ENCODE measurements around the gene ZNF653.

Gene ZNF653

DNA sequence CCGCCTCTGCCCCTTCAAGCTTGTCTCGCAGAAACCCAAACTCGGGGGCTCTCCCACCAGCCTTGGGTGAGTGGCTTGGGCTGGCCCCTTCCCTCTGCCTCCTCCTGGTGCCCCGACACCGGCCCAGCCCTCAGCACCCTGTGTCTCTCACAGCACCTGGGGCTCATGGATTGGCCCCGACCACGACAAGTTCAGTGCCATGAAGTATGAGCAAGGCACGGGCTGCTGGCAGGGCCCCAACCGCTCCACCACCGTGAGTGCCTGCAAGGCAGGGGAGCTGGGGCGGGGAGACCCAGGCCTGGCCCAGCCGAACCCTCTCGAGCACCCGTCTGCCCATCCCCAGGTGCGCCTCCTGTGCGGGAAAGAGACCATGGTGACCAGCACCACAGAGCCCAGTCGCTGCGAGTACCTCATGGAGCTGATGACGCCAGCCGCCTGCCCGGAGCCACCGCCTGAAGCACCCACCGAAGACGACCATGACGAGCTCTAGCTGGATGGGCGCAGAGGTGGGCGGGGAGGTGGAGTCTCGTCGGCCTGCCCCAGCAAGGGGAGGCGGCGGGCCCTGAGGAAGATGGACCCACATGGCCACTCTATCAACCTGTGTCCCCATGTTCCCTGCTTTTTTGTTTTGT is 56.6 kb downstream of the ZNF653 start:
- TF ChIP-seq, protein P1, sequence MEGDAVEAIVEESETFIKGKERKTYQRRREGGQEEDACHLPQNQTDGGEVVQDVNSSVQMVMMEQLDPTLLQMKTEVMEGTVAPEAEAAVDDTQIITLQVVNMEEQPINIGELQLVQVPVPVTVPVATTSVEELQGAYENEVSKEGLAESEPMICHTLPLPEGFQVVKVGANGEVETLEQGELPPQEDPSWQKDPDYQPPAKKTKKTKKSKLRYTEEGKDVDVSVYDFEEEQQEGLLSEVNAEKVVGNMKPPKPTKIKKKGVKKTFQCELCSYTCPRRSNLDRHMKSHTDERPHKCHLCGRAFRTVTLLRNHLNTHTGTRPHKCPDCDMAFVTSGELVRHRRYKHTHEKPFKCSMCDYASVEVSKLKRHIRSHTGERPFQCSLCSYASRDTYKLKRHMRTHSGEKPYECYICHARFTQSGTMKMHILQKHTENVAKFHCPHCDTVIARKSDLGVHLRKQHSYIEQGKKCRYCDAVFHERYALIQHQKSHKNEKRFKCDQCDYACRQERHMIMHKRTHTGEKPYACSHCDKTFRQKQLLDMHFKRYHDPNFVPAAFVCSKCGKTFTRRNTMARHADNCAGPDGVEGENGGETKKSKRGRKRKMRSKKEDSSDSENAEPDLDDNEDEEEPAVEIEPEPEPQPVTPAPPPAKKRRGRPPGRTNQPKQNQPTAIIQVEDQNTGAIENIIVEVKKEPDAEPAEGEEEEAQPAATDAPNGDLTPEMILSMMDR (IDR thresholded peaks at IDR 0.05; ENCODE audit: control insufficient read depth, insufficient read depth, low read depth, low read length, missing control alignments) = no peak
- H3K4me3 ChIP-seq (ENCODE audit: control insufficient read depth, low read depth, low read length) = no peak overlapping the region
- no peak for DNase-seq (ENCODE audit: low read depth)

DNA sequence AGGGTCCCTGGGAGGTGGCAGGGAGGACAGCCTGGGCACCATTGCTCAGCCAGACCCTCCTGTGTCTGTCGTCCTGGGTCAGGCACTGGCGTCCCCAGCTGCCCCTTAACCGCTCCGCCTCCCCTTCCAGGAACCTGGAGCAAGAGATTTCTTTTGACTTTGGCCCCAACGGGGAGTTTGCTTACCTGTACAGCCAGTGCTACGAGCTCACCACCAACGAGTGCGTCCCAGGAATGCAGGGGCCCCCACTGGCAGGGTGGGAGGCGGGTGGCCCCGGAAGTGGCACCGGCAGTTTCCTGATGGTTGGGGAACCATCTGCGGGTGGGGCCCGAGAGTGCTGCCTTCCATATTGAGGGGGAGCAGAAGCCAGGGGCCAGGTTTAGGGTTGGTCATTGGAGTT is 57.2 kb downstream of the ZNF653 start:
- DNase-seq (ENCODE audit: low read depth) = no peak
- H3K4me3 ChIP-seq (ENCODE audit: control insufficient read depth, low read depth, low read length) = no peak overlapping the region
- TF ChIP-seq, protein P1 (IDR thresholded peaks at IDR 0.05; ENCODE audit: control insufficient read depth, insufficient read depth, low read depth, low read length, missing control alignments) = no peak

DNA sequence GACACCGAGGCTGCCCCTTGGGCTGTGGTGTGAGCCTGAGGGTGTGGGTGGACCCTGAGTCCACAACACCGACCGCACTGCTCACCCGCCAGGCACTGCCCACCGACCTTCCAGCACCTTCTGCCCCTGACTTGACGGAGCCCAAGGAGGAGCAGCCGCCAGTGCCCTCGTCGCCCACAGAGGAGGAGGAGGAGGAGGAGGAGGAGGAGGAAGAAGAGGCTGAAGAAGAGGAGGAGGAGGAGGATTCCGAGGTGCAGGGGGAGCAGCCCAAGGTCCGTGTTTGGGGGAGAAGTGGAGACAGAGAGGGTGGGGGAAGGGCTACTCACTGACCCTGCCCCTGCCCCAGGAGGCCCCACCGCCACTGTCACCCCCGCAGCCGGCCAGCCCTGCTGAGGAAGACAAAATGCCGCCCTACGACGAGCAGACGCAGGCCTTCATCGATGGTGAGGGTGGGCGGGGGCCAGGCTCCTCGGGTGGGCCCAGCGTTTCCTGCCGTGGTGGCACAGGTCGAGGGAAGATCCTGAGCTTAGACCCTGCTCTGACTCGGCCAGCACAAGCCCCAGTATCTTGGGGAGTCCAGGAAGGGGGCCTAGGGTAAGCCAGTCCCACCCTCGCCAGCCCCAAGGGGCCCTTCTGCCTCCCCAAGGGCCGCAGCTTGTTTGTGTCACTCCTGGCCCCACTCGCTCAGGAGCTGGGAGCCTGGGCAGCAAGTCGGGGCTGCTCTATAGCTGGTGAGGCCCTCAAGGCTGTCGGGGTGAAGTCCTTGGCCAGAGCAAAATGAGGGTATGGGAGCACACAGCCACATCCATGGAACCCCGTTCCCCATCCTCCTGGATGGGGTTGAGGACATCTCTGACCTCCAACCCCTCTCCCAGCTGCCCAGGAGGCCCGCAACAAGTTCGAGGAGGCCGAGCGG is 58.0 kb downstream of the ZNF653 start:
- TF ChIP-seq, protein P1 (IDR thresholded peaks at IDR 0.05; ENCODE audit: control insufficient read depth, insufficient read depth, low read depth, low read length, missing control alignments) = no peak
- no peak for DNase-seq (ENCODE audit: low read depth)

DNA sequence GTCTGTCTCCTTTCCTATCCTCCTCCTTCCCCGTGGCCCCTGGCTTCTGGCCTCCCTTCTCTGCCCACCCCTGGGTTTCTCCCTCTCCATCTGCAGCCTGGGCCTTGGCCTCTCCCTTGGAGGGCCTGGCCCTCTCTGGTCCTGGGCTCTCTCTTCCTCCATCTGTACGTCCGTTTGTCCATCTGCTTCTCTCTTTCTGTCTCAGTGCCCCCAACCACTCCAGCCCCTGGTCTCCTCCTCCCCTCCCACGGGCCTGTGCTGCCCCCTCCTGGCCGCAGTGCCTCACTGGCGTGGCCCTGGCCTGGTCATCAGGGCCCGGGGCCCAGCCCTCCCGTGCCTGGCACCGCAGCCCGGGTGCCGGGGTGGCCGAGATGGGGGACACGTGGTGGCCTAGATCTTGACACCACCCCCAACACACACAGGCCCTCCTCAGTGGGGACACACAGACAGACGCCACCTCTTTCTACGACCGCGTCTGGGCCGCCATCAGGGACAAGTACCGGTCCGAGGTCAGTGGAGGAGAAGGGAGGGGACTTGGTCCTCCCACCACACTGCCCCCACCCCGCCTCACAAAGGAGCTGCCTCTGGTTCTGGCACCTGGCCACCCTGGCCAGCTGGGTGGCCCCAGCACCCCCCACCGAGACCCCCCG is 58.9 kb downstream of the ZNF653 start:
- TF ChIP-seq, protein P1 (IDR thresholded peaks at IDR 0.05; ENCODE audit: control insufficient read depth, insufficient read depth, low read depth, low read length, missing control alignments) = peak; percentile 75
- H3K4me3 ChIP-seq (ENCODE audit: control insufficient read depth, low read depth, low read length) = no peak overlapping the region
- no peak for DNase-seq (ENCODE audit: low read depth)

More for the DNA sequence above, 58.0 kb downstream of the ZNF653 start:
- H3K4me3 ChIP-seq (ENCODE audit: control insufficient read depth, low read depth, low read length) = no peak overlapping the region

DNA sequence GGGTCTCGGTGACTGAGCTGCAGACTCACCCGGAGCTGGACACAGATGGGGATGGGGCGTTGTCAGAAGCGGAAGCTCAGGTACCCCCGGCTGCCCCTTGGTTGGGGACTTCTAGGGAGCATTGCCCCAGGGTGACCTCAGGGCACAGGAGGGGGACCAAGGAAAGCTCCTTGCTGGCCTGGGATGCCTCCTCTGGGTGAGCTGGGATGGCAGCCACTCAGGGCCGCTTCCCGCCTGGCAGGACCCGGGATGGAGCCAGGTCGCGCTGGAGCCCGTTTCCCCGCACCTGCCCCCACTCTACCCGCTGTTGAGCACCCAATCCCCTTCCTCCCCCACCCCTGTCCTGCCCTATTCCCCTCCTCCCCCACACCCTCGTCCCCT is 59.4 kb downstream of the ZNF653 start:
- TF ChIP-seq, protein P1 (IDR thresholded peaks at IDR 0.05; ENCODE audit: control insufficient read depth, insufficient read depth, low read depth, low read length, missing control alignments) = no peak
- no peak overlapping the region for H3K4me3 ChIP-seq (ENCODE audit: control insufficient read depth, low read depth, low read length)
- no peak for DNase-seq (ENCODE audit: low read depth)

DNA sequence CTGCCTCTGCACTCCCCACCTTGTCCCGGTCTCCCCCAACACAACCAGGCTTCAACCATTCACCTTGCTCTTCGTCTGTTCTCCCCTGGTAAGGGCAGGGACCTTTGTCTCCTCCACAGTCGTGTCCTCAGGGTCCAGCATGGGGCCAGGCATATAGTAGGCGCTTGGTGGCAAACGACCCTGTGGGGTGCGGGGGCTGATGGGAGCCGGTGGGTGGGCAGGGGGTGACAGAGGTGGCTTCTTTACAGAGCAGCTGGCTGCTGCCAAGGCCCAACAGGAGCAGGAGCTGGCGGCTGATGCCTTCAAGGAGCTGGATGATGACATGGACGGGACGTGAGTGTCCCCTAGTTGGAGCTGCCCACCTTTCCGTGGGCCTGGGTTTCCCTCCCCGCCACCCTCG is 60.5 kb downstream of the ZNF653 start:
- DNase-seq (ENCODE audit: low read depth) = no peak
- no peak overlapping the region for H3K4me3 ChIP-seq (ENCODE audit: control insufficient read depth, low read depth, low read length)
- TF ChIP-seq, protein P1 (IDR thresholded peaks at IDR 0.05; ENCODE audit: control insufficient read depth, insufficient read depth, low read depth, low read length, missing control alignments) = no peak
